Neuronal stem cell (in vitro differentiated cells): ENCODE data around the gene TBC1D22A.

Source experiments
- DNase-seq: peaks from one replicate; pipeline ENCODE4 v3.0.0-alpha.2; 2013; ENCODE audit warnings: low spot score
- H2AFZ ChIP-seq: one replicate; pipeline ENCODE4 v1.6.1; 2013; ENCODE audit warnings: mild to moderate bottlenecking, low read length, inconsistent platforms
- H2AK5ac ChIP-seq: 2 replicates; pipeline ENCODE4 v1.6.1; 2013; ENCODE audit warnings: low read depth, mild to moderate bottlenecking, inconsistent platforms, low read length, moderate library complexity, mixed read lengths
- H2BK120ac ChIP-seq: 2 replicates; pipeline ENCODE4 v1.6.1; 2013; ENCODE audit warnings: low read depth, mild to moderate bottlenecking, inconsistent platforms, low read length, moderate library complexity, mixed read lengths
- H2BK12ac ChIP-seq: one replicate; pipeline ENCODE4 v1.6.1; 2013; ENCODE audit warnings: low read length, inconsistent platforms
- H2BK15ac ChIP-seq: 2 replicates; pipeline ENCODE4 v1.6.1; 2013; ENCODE audit warnings: mild to moderate bottlenecking, low read length, inconsistent platforms, mixed read lengths
- H2BK5ac ChIP-seq: one replicate; pipeline ENCODE4 v1.6.1; 2013; ENCODE audit warnings: inconsistent platforms, mild to moderate bottlenecking, low read length, moderate library complexity
- H3K14ac ChIP-seq: one replicate; pipeline ENCODE4 v1.6.1; 2013; ENCODE audit warnings: low read length, inconsistent platforms
- H3K18ac ChIP-seq: 2 replicates; pipeline ENCODE4 v1.6.1; 2013; ENCODE audit warnings: low read length, inconsistent platforms
- H3K23ac ChIP-seq: 2 replicates; pipeline ENCODE4 v1.6.1; 2013; ENCODE audit warnings: low read depth, mild to moderate bottlenecking, mixed read lengths, low read length, inconsistent platforms; ENCODE audit not compliant: poor library complexity
- H3K27ac ChIP-seq: replicated peaks from 3 replicates; pipeline ENCODE4 v1.5.1; 2013; ENCODE audit warnings: low read length, inconsistent platforms
- H3K27me3 ChIP-seq, 3 experiments: 2 replicates each; pipeline ENCODE4 v1.6.1; 2013; ENCODE audit warnings: low read length in 3 of 3, mild to moderate bottlenecking in 2 of 3, inconsistent platforms in 1 of 3, low read depth in 1 of 3, mixed read lengths in 1 of 3, moderate library complexity in 1 of 3; ENCODE audit not compliant: control insufficient read depth in 3 of 3, insufficient read depth in 3 of 3
- H3K36me3 ChIP-seq, 2 donors: replicated peaks in 1 of 2; 2 replicates each; pipeline ENCODE4 v1.6.1; 2013; ENCODE audit warnings: low read length in 2 of 2; ENCODE audit not compliant: control insufficient read depth in 2 of 2, insufficient read depth in 2 of 2
- H3K4ac ChIP-seq: 2 replicates; pipeline ENCODE4 v1.6.1; 2013; ENCODE audit warnings: inconsistent platforms, mild to moderate bottlenecking, low read length, moderate library complexity
- H3K4me1 ChIP-seq, 2 donors: 1 replicate in 1 of 2; 2 replicates in 1 of 2; pipeline ENCODE4 v1.6.1; 2013; ENCODE audit warnings: low read length in 2 of 2, low read depth in 1 of 2; ENCODE audit not compliant: control insufficient read depth in 2 of 2, insufficient read depth in 1 of 2
- H3K4me2 ChIP-seq: one replicate; pipeline ENCODE4 v1.6.1; 2013; ENCODE audit warnings: mild to moderate bottlenecking, low read length, inconsistent platforms; ENCODE audit not compliant: insufficient read depth, poor library complexity, severe bottlenecking
- H3K4me3 ChIP-seq, 2 donors: 2 replicates each; pipeline ENCODE4 v1.5.1; 2013; ENCODE audit warnings: low read length in 2 of 2, mild to moderate bottlenecking in 2 of 2, inconsistent platforms in 1 of 2, moderate library complexity in 1 of 2
- H3K79me1 ChIP-seq: one replicate; pipeline ENCODE4 v1.6.1; 2013; ENCODE audit warnings: low read depth, mild to moderate bottlenecking, inconsistent platforms, low read length, moderate library complexity
- H3K9ac ChIP-seq: one replicate; pipeline ENCODE4 v1.6.1; 2013; ENCODE audit warnings: mild to moderate bottlenecking, low read depth, low read length, inconsistent platforms; ENCODE audit not compliant: poor library complexity
- H3K9me3 ChIP-seq, 2 donors: replicated peaks in 1 of 2; 2 replicates each; pipeline versions ENCODE3 to v1.6.1; 2013; ENCODE audit warnings: low read length in 2 of 2, mild to moderate bottlenecking in 2 of 2, inconsistent platforms in 1 of 2, low read depth in 1 of 2, mixed read lengths in 1 of 2, moderate library complexity in 1 of 2; ENCODE audit not compliant: control insufficient read depth in 2 of 2, insufficient read depth in 1 of 2
- H4K8ac ChIP-seq: one replicate; pipeline ENCODE4 v1.6.1; 2013; ENCODE audit warnings: low read depth, mild to moderate bottlenecking, inconsistent platforms, low read length, moderate library complexity
- H4K91ac ChIP-seq: one replicate; pipeline ENCODE4 v1.6.1; 2013; ENCODE audit warnings: low read length, low read depth, mild to moderate bottlenecking, inconsistent platforms; ENCODE audit not compliant: poor library complexity
- whole genome bisulfite sequencing, 2 donors: extraction: QIAGEN DNeasy Blood & Tissue Kit; methylation state at CpG; one replicate each; pipeline ENCODE4 v1.1.7; 2013; ENCODE audit warnings: missing lambda C conversion rate in 2 of 2, mixed read lengths in 1 of 2; ENCODE audit not compliant: insufficient read length in 2 of 2, insufficient replicate concordance in 1 of 2; ENCODE audit errors: extremely low coverage in 2 of 2; 5-methylcytosine and 5-hydroxymethylcytosine counted together

The TBC1D22A gene

GRCh38 chr22:47146941-47147340, 384.5 kb downstream of the TBC1D22A start:
- Histone ChIP-seq H2BK15ac (no peak overlapping the region), H2AFZ (no peak overlapping the region), H3K36me3 (no peaks in the 10 kb centered on the region), H3K27me3 (no peaks in the 10 kb centered on the region), H2BK12ac (no peak overlapping the region), H3K9ac (no peak overlapping the region), H2BK5ac (no peak overlapping the region), H2BK120ac (no peak overlapping the region), H4K8ac (no peak overlapping the region), H3K4me3 (no peak overlapping the region), H3K23ac (no peak overlapping the region), H3K4me1 (peaks cover 0 to 3% of the 10 kb centered on the region in 2 donors), H4K91ac (no peak overlapping the region), H2AK5ac (no peak overlapping the region), H3K18ac (no peak overlapping the region), H3K79me1 (no peaks in the 10 kb centered on the region), H3K9me3 (no peaks in the 10 kb centered on the region), H3K27ac (no peak overlapping the region), H3K4ac (no peak overlapping the region), H3K4me2 (no peak overlapping the region), H3K14ac (no peak overlapping the region)
- WGBS, 2 donors = no CpG with 5 or more reads among the region's 16 CpGs
- DNase-seq = no peak

GRCh38 chr22:47147572-47147971, 385.1 kb downstream of the TBC1D22A start:
- Histone ChIP-seq H3K4ac (no peak overlapping the region), H2BK12ac (no peak overlapping the region), H3K9me3 (no peaks in the 10 kb centered on the region), H3K23ac (peak overlapping the region; percentile 6), H3K27me3 (no peaks in the 10 kb centered on the region), H3K79me1 (no peaks in the 10 kb centered on the region), H2AFZ (no peak overlapping the region), H2BK5ac (no peak overlapping the region), H3K27ac (no peak overlapping the region), H3K4me2 (no peak overlapping the region), H2BK15ac (no peak overlapping the region), H3K4me1 (peaks cover 0 to 3% of the 10 kb centered on the region in 2 donors), H2AK5ac (peak overlapping the region; percentile 60), H4K91ac (peak overlapping the region; percentile 50), H2BK120ac (no peak overlapping the region), H3K9ac (peak overlapping the region; percentile 45), H3K14ac (peak overlapping the region; percentile 86), H4K8ac (no peak overlapping the region), H3K18ac (peak overlapping the region; percentile 76), H3K36me3 (no peaks in the 10 kb centered on the region), H3K4me3 (no peak overlapping the region)
- WGBS, 2 donors = no CpG with 5 or more reads among the region's 13 CpGs
- DNase-seq = no peak

- Histone ChIP-seq H2AFZ (no peak overlapping the region), H3K36me3 (no peaks in the 10 kb centered on the region), H3K4me2 (no peak overlapping the region), H2BK15ac (no peak overlapping the region), H3K27ac (no peak overlapping the region), H3K4me3 (no peak overlapping the region), H3K14ac (no peak overlapping the region), H3K79me1 (no peaks in the 10 kb centered on the region), H4K91ac (no peak overlapping the region), H3K4ac (no peak overlapping the region), H2BK120ac (no peak overlapping the region), H4K8ac (no peak overlapping the region), H3K27me3 (no peaks in the 10 kb centered on the region), H3K23ac (no peak overlapping the region), H3K9me3 (no peaks in the 10 kb centered on the region), H2AK5ac (no peak overlapping the region), H2BK5ac (no peak overlapping the region), H3K9ac (no peak overlapping the region), H2BK12ac (no peak overlapping the region), H3K4me1 (peaks cover 0 to 3% of the 10 kb centered on the region in 2 donors), H3K18ac (peak overlapping the region; percentile 67)
- no peak for DNase-seq
- no CpG with 5 or more reads among the region's 3 CpGs for WGBS, 2 donors
Observed at GRCh38 chr22:47148510-47148909, 386.1 kb downstream of the TBC1D22A start.

GRCh38 chr22:47148956-47149728, 386.7 kb downstream of the TBC1D22A start:
- Histone ChIP-seq H2BK5ac (no peak overlapping the region), H2BK15ac (no peak overlapping the region), H3K4me2 (no peak overlapping the region), H3K27me3 (no peaks in the 10 kb centered on the region), H2BK120ac (no peak overlapping the region), H3K36me3 (no peaks in the 10 kb centered on the region), H4K91ac (no peak overlapping the region), H3K9ac (no peak overlapping the region), H4K8ac (peak overlapping the region; percentile 27), H3K27ac (no peak overlapping the region), H2AFZ (no peak overlapping the region), H3K4ac (no peak overlapping the region), H3K4me1 (peaks cover 0 to 3% of the 10 kb centered on the region in 2 donors), H2AK5ac (peak overlapping the region; percentile 51), H2BK12ac (no peak overlapping the region), H3K4me3 (no peak overlapping the region), H3K79me1 (no peaks in the 10 kb centered on the region), H3K18ac (peak overlapping the region; percentile 85), H3K14ac (no peak overlapping the region), H3K9me3 (no peaks in the 10 kb centered on the region), H3K23ac (no peak overlapping the region)
- no peak for DNase-seq
- WGBS, 2 donors = no CpG with 5 or more reads among the region's 31 CpGs
